K562 (cell line): ENCODE measurements around the gene RHOT1. TPM values are rescaled to one million over a fixed set of nuclear protein-coding genes. Genes with fewer than 3 reads are reported as not detected.
"Not testable (repeated sequence)": the region's sequence is repeated elsewhere in the genome, so short reads cannot be mapped to it uniquely, and the experiment has no call there.

Source experiments
- ATAC-seq: fragments of 200-7000 bp; cut with Tn5 transposase; 3 replicates; pipeline ENCODE4 v1.9.1; 2020; ENCODE audit warnings: moderate library complexity
- BruUV-seq: library from RNA; stranded (reverse); fragments of 400-500 nt; replicated peaks from 2 replicates; lab custom pipeline; 2021; lab: Mats Ljungman, UMichigan
- CTCF ChIA-PET: fragments of 300-600 bp; formaldehyde crosslinking; extraction: SDS; loops from one replicate; lab custom pipeline; 2021; ENCODE audit warnings: low intra/inter-chr PET ratio; lab: Yijun Ruan, JAX
- POLR2A ChIA-PET: fragments of 300-600, 350-650 bp; sonication (Branson Sonifier 250); formaldehyde crosslinking; extraction: SDS; loops from one replicate; lab custom pipeline; 2021; ENCODE audit warnings: antibody characterized with exemption, inconsistent platforms; lab: Yijun Ruan, JAX
- DNase-seq, 4 experiments: peaks; one replicate each; pipeline versions ENCODE4 v3.0.0 to v3.0.0-alpha.2; 2011 to 2018; ENCODE audit warnings: low spot score in 3 of 4, mixed read lengths in 3 of 4; ENCODE audit errors: extremely low read depth in 1 of 4
- FAIRE-seq: peaks from 2 replicates; lab custom pipeline; 2011; peaks lifted over from hg19 to GRCh38; lab: Jason Lieb, UNC
- H2AFZ ChIP-seq: 2 replicates; pipeline ENCODE4 v1.6.0; 2011; ENCODE audit warnings: low read depth, low read length, control low read depth, inconsistent platforms
- H3K27ac ChIP-seq: fragments of 200-600 bp; 3 replicates; pipeline ENCODE4 v1.8.0; 2011; ENCODE audit warnings: low read depth, mild to moderate bottlenecking, control low read depth, inconsistent platforms, low read length, moderate library complexity, mixed read lengths; ENCODE audit errors: extremely low read depth
- H3K27me3 ChIP-seq, 2 experiments: fragments of 300-600 bp in 1 of 2; 2 replicates in 1 of 2; 3 replicates in 1 of 2; pipeline versions ENCODE4 v1.6.0 to v1.8.0; 2011; ENCODE audit warnings: inconsistent platforms in 2 of 2, low read length in 2 of 2, mild to moderate bottlenecking in 1 of 2, mixed read lengths in 1 of 2, moderate library complexity in 1 of 2; ENCODE audit not compliant: control insufficient read depth in 2 of 2, insufficient read depth in 2 of 2
- H3K36me3 ChIP-seq: fragments of 300-600 bp; 3 replicates; pipeline ENCODE4 v1.8.0; 2011; ENCODE audit warnings: mild to moderate bottlenecking, low read length, inconsistent platforms; ENCODE audit not compliant: control insufficient read depth, insufficient read depth
- H3K4me1 ChIP-seq, 2 experiments: fragments of 200-600 bp in 1 of 2; replicated peaks in 1 of 2; 2 replicates in 1 of 2; 3 replicates in 1 of 2; pipeline versions ENCODE4 v1.5.1 to v1.8.0; 2011; ENCODE audit warnings: inconsistent platforms in 2 of 2, low read length in 2 of 2, mild to moderate bottlenecking in 1 of 2, mixed read lengths in 1 of 2, moderate library complexity in 1 of 2; ENCODE audit not compliant: control insufficient read depth in 2 of 2, insufficient read depth in 2 of 2
- H3K4me2 ChIP-seq: 2 replicates; pipeline ENCODE4 v1.6.1; 2011; ENCODE audit warnings: low read length, control low read depth, inconsistent platforms, mixed read lengths; ENCODE audit not compliant: insufficient read depth
- H3K4me3 ChIP-seq: fragments of 200-600 bp; sonication (generic), shearing (Covaris generic); 2 replicates; pipeline ENCODE4 v1.5.1; 2016; ENCODE audit warnings: control low read depth, inconsistent platforms
- H3K79me2 ChIP-seq: fragments of 200-600 bp; 3 replicates; pipeline ENCODE4 v1.8.0; 2011; ENCODE audit warnings: low read length, inconsistent platforms; ENCODE audit not compliant: control insufficient read depth, insufficient read depth
- H3K9ac ChIP-seq, 2 experiments: 2 replicates each; pipeline versions ENCODE4 v1.6.0 to v1.6.1; 2011; ENCODE audit warnings: low read depth in 2 of 2, low read length in 2 of 2, control low read depth in 1 of 2, inconsistent platforms in 1 of 2, mild to moderate bottlenecking in 1 of 2, mixed read lengths in 1 of 2; ENCODE audit not compliant: insufficient read depth in 1 of 2
- H3K9me1 ChIP-seq: one replicate; pipeline ENCODE4 v1.6.0; 2011; ENCODE audit warnings: inconsistent platforms, mild to moderate bottlenecking, low read length, moderate library complexity; ENCODE audit not compliant: control insufficient read depth, insufficient read depth
- H3K9me3 ChIP-seq: replicated peaks from 2 replicates; pipeline ENCODE4 v1.5.1; 2011; ENCODE audit warnings: low read depth, low read length, inconsistent platforms; ENCODE audit not compliant: control insufficient read depth, insufficient read depth
- H4K20me1 ChIP-seq: replicated peaks from 2 replicates; pipeline ENCODE4 v1.6.1; 2011; ENCODE audit warnings: low read length, inconsistent platforms, mixed read lengths; ENCODE audit not compliant: control insufficient read depth, insufficient read depth
- HINFP ChIP-seq: fragments of 450-650 bp; conservative IDR thresholded peaks from 2 replicates; pipeline ENCODE4 v1.6.1; 2016; ENCODE audit warnings: missing genetic modification characterization, low read depth, mild to moderate bottlenecking, control low read depth, missing compliant biosample characterization
- RAD21 ChIP-seq, 2 experiments: fragments of 250-450 bp in 1 of 2; fragments of 450-650 bp in 1 of 2; sonication (Bioruptor Pico) in 1 of 2; formaldehyde crosslinking in 1 of 2; IDR thresholded peaks in 1 of 2; conservative IDR thresholded peaks in 1 of 2; 2 replicates each; pipeline versions ENCODE4 v1.4.0 to v1.8.0; 2020 to 2022; ENCODE audit warnings: mild to moderate bottlenecking in 2 of 2, moderate library complexity in 1 of 2
- REST ChIP-seq, 2 experiments: fragments of 450-650 bp; formaldehyde crosslinking in 1 of 2; IDR thresholded peaks; 2 replicates each; pipeline versions ENCODE4 v1.4.0 to v1.6.1; 2014 to 2020; ENCODE audit warnings: mild to moderate bottlenecking in 2 of 2, borderline replicate concordance in 1 of 2, low read depth in 1 of 2
- SMAD4 ChIP-seq: fragments of 250-450 bp; sonication (Bioruptor Pico); conservative IDR thresholded peaks from 2 replicates; pipeline ENCODE4 v1.8.0; 2021; ENCODE audit warnings: inconsistent platforms, mild to moderate bottlenecking, moderate library complexity
- ZBTB33 ChIP-seq: sonication (generic); formaldehyde crosslinking; IDR thresholded peaks from 2 replicates; pipeline ENCODE4 v1.8.1; 2023; ENCODE audit warnings: mild to moderate bottlenecking, missing genetic modification reagents
- ZNF280A ChIP-seq: fragments of 450-650 bp; IDR thresholded peaks from 2 replicates; pipeline ENCODE4 v1.6.1; 2018; ENCODE audit warnings: mild to moderate bottlenecking, low read depth; ENCODE audit not compliant: partially characterized antibody
- WGBS: fragments of 100-300 bp; shearing (Covaris generic); methylation state at CpG from one replicate; pipeline ENCODE4 v1.1.6; 2016; ENCODE audit warnings: low coverage, mixed read lengths; ENCODE audit not compliant: insufficient coverage; ENCODE audit errors: missing lambda C conversion rate; 5-methylcytosine and 5-hydroxymethylcytosine counted together
- in situ Hi-C: fragments of 300-500 bp; cut with MboI; formaldehyde crosslinking; loops from 4 replicates; pipeline ENCODE4 v1.15.0; 2018; ENCODE audit warnings: inconsistent platforms, mixed read lengths
- intact Hi-C: fragments of 100-400 bp; cut with micrococcal nuclease; formaldehyde crosslinking; loops from 2 replicates; pipeline ENCODE4 v1.14.2; 2022
- polyA plus RNA-seq, 8 experiments: library from polyadenylated mRNA; depleted of rRNA in 4 of 8; stranded (reverse) in 5 of 8; unstranded in 3 of 8; fragments of >200 nt; fragmentation: Nextera tagmentation in 2 of 8; fragmentation: Illumina TruSeq in 1 of 8; extraction: Ambion mirVana in 2 of 8; extraction: Trizol in 1 of 8; gene quantifications; 2 replicates each; pipeline versions ENCODE4 v1.2.1 to v1.2.3, GENCODE V29; 2011 to 2014; ENCODE audit warnings: inconsistent platforms in 1 of 8, missing spikeins in 1 of 8
- total RNA-seq, 7 experiments: library from RNA; depleted of rRNA in 6 of 7; stranded (reverse); fragments of >200 nt in 6 of 7; fragmentation: Illumina TruSeq in 2 of 7; extraction: Trizol in 2 of 7; gene quantifications; 2 replicates each; pipeline versions ENCODE4 v1.2.1 to v1.2.3, GENCODE V29; 2011 to 2021; ENCODE audit warnings: low replicate concordance in 1 of 7

The RHOT1 gene
- total and polyA plus RNA-seq, 9 of the 15 experiments (the other 6 are each of a cell fraction or from before 2014, with no cell fraction given), result 23.0 to 101 (median 32.2) TPM

GRCh38 chr17:32135497-32136117 lies 6.7 kb upstream of the RHOT1 start:
- H3K9me3 ChIP-seq; H3K27ac ChIP-seq; intact Hi-C loops; H3K9me1 ChIP-seq; FAIRE-seq; H3K27me3 ChIP-seq; ATAC-seq; in situ Hi-C loops; H3K36me3 ChIP-seq; DNase-seq; POLR2A ChIA-PET; H3K9ac ChIP-seq; H2AFZ ChIP-seq; H4K20me1 ChIP-seq; BruUV-seq; H3K79me2 ChIP-seq; H3K4me2 ChIP-seq; CTCF ChIA-PET; H3K4me3 ChIP-seq; H3K4me1 ChIP-seq; TF ChIP-seq REST (CRISPR knock-in tag; IDR thresholded peaks at IDR 0.05; ENCODE audit: low read depth): not testable (repeated sequence)
- 38% methylated on average over 13 of the region's 14 CpGs for WGBS
- 0 out of 2 replicates have a peak, but pooled peaks have one; percentile 21 for TF ChIP-seq SMAD4 (CRISPR knock-in tag)
- TF ChIP-seq REST (IDR thresholded peaks at IDR 0.05; ENCODE audit: borderline replicate concordance), result peak; percentile 52; the same call in 1 of the 2 replicates
- 0 out of 2 replicates have a peak, but pooled peaks have one; percentile 45 for TF ChIP-seq HINFP
- peak; percentile 51 to 80 for TF ChIP-seq RAD21 (CRISPR knock-in tag; conservative IDR thresholded peaks at IDR 0.05 in 1 of 2, IDR thresholded peaks at IDR 0.05 in 1 of 2)
- TF ChIP-seq ZNF280A, result peak; percentile 35
- peak; percentile 98 for TF ChIP-seq ZBTB33
